ENCODE measurements around the gene ARGLU1.

ARGLU1 gene

GRCh38 chr13:106524108-106524507 lies 43.8 kb downstream of the ARGLU1 start:
- DNase-seq (ENCODE audit: low read depth) = no peak

- no peak for DNase-seq (ENCODE audit: low read depth)
These were observed 44.4 kb downstream of the ARGLU1 start for GRCh38 chr13:106523576-106523975.

DNA sequence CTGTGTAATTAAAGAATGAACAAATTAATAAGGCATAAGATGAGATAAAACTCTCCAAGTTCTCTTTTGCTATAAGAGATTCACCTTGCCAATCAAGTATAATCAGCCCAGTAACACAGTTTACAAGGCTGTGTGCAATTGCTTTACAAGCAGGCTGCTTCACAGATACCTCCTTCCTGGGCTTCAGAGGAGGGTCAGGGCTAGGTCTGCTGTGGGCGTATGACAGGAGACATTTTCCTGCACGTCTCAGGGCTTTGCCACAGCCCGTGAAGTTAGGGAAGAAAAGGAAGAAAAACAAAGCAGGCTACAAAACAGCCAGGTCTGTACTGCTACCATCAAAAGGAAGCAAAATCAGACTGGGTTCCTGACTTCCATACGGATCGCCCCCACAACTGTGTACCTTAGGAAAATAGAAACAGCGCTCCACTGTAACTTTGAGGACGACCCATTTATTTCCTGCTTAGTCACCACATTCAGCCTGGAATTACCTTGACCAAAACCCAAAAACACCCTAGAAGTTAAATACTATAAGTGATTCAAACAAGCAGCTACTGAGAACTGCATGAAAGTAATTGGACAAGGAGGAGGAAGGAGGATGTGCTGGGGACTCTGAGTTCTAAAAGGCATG lies 44.9 kb downstream of the ARGLU1 start:
- DNase-seq (ENCODE audit: low read depth) = no peak

GRCh38 chr13:106522112-106522705 lies 45.7 kb downstream of the ARGLU1 start:
- no peak for DNase-seq (ENCODE audit: low read depth)

GRCh38 chr13:106521095-106521799 lies 46.7 kb downstream of the ARGLU1 start:
- no peak for DNase-seq (ENCODE audit: low read depth)

GRCh38 chr13:106520251-106521054 lies 47.5 kb downstream of the ARGLU1 start:
- DNase-seq (ENCODE audit: low read depth) = no peak

- no peak for DNase-seq (ENCODE audit: low read depth)
These were observed 49.4 kb downstream of the ARGLU1 start for GRCh38 chr13:106518512-106518911.

DNA sequence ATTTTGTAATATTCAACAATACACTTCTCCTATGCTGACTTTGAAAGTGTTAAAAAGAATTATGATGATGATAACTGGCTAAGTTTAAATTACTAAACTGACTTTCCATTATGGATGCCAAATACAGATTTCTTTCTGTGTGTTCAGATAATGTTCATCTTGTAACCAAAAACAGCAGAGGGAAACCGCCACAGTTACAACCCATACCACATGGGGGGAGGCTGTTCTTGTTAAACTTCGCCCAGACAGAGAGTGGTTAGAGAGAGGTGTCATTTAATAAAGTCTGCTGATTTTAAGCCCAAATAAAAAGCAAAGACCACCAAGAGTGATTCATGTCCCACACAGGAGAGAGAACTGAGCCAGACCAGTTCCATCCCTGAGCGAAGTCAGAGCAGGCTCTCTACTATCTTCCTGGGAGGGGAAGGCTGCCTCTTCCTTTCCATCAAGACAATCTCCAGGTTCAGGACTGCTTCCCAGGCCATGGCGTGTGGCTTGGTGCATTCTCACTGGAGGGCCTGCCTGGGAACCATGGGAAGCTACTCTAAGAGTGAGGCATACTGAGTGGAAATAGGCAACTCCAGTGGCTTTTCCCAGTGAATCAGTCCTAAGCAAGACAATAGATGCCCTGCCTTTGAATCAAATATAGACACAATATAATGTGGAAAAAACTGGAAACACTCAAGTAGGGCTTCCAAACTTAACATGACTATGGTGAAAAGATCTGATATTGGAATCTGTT lies 50.7 kb downstream of the ARGLU1 start:
- DNase-seq (ENCODE audit: low read depth) = no peak

DNA sequence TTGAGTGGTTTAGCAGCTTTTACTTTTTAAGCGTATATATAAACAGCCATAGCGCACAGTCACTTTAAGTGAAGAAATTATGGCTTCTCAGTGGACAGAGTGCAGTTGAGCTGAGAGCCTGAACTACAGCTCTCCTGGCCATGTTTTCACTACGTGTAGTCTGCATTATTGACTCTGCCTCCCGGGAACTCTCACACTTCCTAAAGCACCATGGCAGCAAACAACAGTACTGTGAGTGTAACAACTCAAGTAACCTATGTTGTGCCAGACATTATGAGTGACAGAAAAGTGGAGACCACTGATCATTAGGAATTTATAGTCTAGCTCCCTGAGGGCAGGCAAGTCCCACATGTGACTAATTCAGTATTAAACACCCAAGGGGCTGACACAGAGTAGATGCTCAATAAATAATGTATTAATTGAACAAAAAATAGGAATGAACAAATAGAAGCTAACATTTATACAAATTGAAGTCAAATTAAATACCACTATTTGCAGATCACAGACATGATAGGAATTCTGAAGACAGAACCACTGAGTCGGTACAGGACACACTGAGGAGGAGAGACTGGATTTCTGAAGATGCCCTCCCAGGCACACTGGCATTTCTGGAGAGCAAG lies 52.2 kb downstream of the ARGLU1 start:
- no peak for DNase-seq (ENCODE audit: low read depth)

DNA sequence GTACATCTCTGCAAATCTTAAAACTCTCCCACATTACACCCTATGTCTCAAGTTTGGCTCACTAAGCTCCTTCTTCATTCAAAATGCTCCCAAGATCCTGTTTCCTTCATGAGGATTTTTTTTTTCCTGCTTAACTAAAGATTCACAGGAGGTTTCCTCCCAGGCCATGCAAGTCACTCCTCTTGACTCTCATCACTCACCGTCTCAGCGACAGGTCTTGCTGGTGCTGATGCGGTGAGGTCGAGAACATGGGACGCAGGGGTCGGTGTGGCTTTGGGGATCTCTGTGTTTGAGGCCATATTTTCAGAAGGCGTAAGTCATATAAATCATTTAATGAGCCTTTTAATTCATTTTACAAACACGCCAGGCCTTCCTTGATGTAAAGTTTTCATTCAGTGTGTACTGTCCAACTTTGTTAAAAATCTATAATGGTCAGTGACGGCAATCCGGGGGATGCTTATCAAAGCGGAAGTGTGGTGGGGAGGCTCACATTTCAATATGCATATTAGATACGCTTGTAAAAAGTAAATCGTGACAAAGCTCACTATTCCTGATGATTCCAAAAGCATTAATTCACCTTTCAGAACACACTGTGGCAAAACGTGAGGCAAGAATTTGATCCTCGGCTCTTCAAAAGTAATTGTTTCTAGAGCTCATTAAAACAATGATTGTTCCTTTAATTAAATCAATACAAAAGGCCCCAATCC lies 52.9 kb downstream of the ARGLU1 start:
- DNase-seq (ENCODE audit: low read depth) = no peak

- DNase-seq (ENCODE audit: low read depth) = no peak
These were observed 54.6 kb downstream of the ARGLU1 start for GRCh38 chr13:106513025-106513983.

- no peak for DNase-seq (ENCODE audit: low read depth)
These were observed 60.2 kb downstream of the ARGLU1 start for GRCh38 chr13:106507560-106508274.

- no peak for DNase-seq (ENCODE audit: low read depth)
These were observed 61.7 kb downstream of the ARGLU1 start for GRCh38 chr13:106506286-106506685.

DNA sequence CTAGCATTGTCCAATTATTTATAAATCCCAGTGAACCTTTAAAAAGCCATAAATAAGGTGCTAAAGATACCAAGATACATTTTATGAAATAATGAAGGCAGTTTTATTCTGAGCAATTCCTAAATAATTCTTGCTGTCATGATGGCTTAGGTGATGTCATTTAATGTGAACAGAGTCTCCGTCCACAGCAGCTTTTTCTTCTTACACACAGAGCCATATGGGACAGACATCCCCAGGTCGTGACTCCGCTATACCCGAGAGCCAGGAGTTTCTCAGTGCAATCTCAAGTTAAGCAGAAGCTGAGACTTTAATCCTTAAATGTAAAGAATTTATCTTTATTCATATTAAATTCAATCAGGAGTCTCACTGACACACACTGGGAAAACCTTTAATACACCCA lies 62.2 kb downstream of the ARGLU1 start:
- no peak for DNase-seq (ENCODE audit: low read depth)

GRCh38 chr13:106505295-106505694 lies 62.6 kb downstream of the ARGLU1 start:
- no peak for DNase-seq (ENCODE audit: low read depth)

DNA sequence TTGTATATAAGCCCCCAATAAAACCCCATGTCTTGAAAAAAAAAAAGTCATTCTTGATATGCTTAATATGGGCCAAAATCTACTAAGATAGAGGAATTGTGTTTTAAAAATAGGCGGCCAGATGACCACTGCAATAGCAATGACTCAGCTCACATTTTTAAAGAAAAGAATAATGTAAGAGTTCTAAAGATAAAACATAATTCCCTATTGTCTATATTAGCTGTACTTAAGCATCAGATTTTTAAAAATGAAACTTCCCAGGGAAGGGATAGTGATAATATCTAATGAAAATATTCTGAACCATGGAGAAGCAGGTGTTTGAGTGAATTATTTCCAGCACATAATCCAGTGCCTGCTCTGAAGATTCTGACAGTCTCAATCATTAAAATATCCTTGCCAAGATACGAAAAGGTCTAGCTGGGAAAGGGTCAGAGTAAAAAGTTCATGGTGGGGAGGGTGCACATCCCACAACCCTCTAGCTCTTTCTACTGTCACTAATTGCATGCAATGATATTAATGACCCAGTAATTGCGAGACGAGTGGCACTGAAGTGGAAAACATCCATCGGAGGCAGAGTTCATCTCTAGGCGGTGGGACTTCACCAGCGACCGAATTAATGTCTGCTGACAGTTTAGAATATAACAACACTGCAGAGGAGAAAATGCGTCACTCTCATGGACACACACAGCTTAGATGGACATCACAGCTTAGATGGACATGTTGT lies 64.0 kb downstream of the ARGLU1 start:
- no peak for DNase-seq (ENCODE audit: low read depth)

GRCh38 chr13:106503272-106503671 lies 64.7 kb downstream of the ARGLU1 start:
- DNase-seq (ENCODE audit: low read depth) = no peak

- DNase-seq (ENCODE audit: low read depth) = no peak
These were observed 67.5 kb downstream of the ARGLU1 start for GRCh38 chr13:106500445-106500844.
